Measurements from ENCODE around the gene C2orf72. TPM values are rescaled to one million over a fixed set of nuclear protein-coding genes. Genes with fewer than 3 reads are reported as not detected.

The C2orf72 gene
- total RNA-seq, 1 experiment from 2014 or later: not detected

DNA sequence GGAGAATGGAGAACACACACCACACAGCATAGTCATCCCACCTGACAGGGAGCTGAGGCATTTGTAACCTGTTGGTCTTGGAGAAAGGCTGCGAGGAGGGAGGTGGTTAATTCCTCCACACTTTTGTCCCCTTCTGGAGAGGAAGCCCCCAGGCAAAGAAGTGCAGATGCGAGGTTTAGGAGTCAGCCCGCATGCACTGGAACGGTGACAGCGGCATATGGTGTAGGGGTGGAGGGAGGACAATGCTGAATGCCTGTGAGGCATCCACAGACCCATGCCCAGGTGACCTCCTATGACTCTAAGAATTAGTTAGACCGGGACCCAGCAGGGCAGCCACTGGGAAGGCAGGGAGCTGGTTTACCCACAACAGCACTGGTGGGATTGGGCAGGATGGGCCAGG, 29.2 kb upstream of the C2orf72 start:
- H3K27ac ChIP-seq (ENCODE audit: low read length): no peak overlapping the region
- H3K9ac ChIP-seq (ENCODE audit: low read length): no peak overlapping the region
- no peak overlapping the region for H2AFZ ChIP-seq (ENCODE audit: low read length)
- DNase-seq: no peak
- H3K4me2 ChIP-seq (ENCODE audit: low read depth, low read length, poor library complexity, severe bottlenecking): no peak overlapping the region
- no peaks in the 10 kb centered on the region for H3K79me2 ChIP-seq (ENCODE audit: low read length)
- H3K9me3 ChIP-seq (ENCODE audit: low read length): no peaks in the 10 kb centered on the region
- no peak overlapping the region for H3K4me3 ChIP-seq (ENCODE audit: low read length)
- H3K27me3 ChIP-seq (ENCODE audit: low read length): no peaks in the 10 kb centered on the region
- H3K4me1 ChIP-seq (ENCODE audit: low read length): no peaks in the 10 kb centered on the region
- H4K20me1 ChIP-seq (ENCODE audit: insufficient read depth, low read depth, low read length): no peaks in the 10 kb centered on the region
- H3K36me3 ChIP-seq (ENCODE audit: insufficient read depth, low read length): no peaks in the 10 kb centered on the region
- H3K9me2 ChIP-seq (replicated peaks; ENCODE audit: insufficient read depth, low read length): no peaks in the 10 kb centered on the region

DNA sequence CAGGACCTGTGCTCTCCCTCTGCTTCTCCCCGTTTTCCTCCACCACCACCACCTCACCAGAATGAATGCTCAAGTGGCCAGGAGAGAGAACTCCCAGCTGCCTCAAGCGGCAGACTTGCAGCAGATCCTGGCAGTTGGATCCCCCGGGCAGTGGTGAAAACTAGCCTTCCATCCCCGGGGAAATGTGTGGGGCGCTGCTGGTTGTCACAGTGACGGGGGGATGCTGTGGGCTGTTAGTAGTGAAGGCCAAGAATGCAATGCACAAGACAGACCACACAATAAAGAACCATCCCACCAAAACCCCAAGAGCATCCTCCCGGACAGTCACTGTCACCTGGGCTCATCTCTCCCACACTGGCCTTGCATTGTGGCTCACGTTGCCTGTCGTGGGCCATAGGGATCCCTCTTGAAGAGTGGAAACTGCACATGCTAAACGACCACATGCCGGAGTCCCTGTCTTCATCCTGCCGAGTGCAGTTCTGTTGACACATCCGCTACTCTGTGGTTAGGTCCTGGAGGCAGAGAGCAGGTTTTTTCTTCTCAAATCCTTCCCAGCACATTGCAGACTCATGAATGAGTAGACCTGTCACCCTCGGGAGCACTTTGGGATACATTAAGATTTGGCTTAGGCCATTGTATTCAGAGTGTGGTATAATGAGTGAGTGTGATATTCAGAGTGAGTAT, 27.9 kb upstream of the C2orf72 start:
- no peaks in the 10 kb centered on the region for H3K9me3 ChIP-seq (ENCODE audit: low read length)
- no peaks in the 10 kb centered on the region for H3K36me3 ChIP-seq (ENCODE audit: insufficient read depth, low read length)
- no peak overlapping the region for H3K4me2 ChIP-seq (ENCODE audit: low read depth, low read length, poor library complexity, severe bottlenecking)
- no peaks in the 10 kb centered on the region for H3K4me1 ChIP-seq (ENCODE audit: low read length)
- no peak overlapping the region for H3K27ac ChIP-seq (ENCODE audit: low read length)
- no peaks in the 10 kb centered on the region for H4K20me1 ChIP-seq (ENCODE audit: insufficient read depth, low read depth, low read length)
- no peaks in the 10 kb centered on the region for H3K9me2 ChIP-seq (replicated peaks; ENCODE audit: insufficient read depth, low read length)
- H3K4me3 ChIP-seq (ENCODE audit: low read length): no peak overlapping the region
- DNase-seq: no peak
- no peaks in the 10 kb centered on the region for H3K27me3 ChIP-seq (ENCODE audit: low read length)
- no peak overlapping the region for H3K9ac ChIP-seq (ENCODE audit: low read length)
- H3K79me2 ChIP-seq (ENCODE audit: low read length): no peaks in the 10 kb centered on the region
- H2AFZ ChIP-seq (ENCODE audit: low read length): no peak overlapping the region

DNA sequence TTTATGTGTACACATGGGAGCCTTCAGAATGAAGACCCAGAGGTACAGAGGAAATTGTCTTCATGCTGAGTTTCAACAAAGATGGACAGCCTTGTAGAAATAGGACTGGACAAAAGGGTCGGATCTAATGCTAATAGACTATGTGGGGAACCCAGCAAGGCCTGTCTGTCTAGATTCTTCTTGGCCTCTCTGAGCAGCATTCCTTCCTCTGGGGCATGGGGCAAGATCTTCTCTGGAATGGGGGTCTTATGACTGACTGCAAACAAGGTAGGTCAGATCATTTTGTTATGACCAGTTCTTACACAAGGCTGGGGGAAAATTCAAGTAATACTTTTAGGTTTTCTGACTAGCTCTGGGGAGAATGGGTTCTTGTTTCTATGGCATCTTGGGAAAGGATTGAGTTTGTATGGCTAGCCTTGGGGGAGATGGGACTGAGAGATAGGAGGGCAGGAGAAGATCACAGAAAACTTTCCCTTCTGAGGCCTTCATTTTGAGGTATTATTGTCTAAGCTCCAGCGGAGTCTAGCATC, 27.1 kb upstream of the C2orf72 start:
- Histone ChIP-seq H3K27ac (ENCODE audit: low read length) (no peak overlapping the region), H3K9me3 (ENCODE audit: low read length) (no peaks in the 10 kb centered on the region), H3K4me3 (ENCODE audit: low read length) (no peak overlapping the region), H3K36me3 (ENCODE audit: insufficient read depth, low read length) (no peaks in the 10 kb centered on the region), H3K4me2 (ENCODE audit: low read depth, low read length, poor library complexity, severe bottlenecking) (no peak overlapping the region), H3K27me3 (ENCODE audit: low read length) (no peaks in the 10 kb centered on the region), H3K79me2 (ENCODE audit: low read length) (no peaks in the 10 kb centered on the region), H4K20me1 (ENCODE audit: insufficient read depth, low read depth, low read length) (no peaks in the 10 kb centered on the region), H3K9ac (ENCODE audit: low read length) (no peak overlapping the region), H3K9me2 (replicated peaks; ENCODE audit: insufficient read depth, low read length) (no peaks in the 10 kb centered on the region), H3K4me1 (ENCODE audit: low read length) (no peaks in the 10 kb centered on the region), H2AFZ (ENCODE audit: low read length) (no peak overlapping the region)
- no peak for DNase-seq

DNA sequence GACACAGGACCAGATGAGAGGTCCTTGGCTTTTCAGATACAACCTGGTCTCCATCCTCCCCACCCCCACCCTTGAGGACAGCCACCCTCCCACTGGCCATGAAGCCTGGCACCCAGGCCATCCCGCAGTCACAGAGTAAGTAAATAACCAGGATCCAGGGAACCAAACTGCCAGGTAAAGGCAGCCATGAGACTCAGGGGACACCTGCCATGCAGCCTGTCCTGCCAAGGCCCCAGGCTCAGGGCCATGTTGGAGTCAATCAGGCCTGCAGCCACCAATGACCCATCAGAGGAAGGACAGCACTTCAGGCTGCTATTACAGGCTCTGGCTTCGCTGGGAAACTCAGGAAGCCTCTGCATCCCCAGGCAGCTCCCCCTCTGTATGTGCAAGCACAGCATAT, 25.8 kb upstream of the C2orf72 start:
- no peak overlapping the region for H3K9ac ChIP-seq (ENCODE audit: low read length)
- H3K27me3 ChIP-seq (ENCODE audit: low read length): no peaks in the 10 kb centered on the region
- H3K4me2 ChIP-seq (ENCODE audit: low read depth, low read length, poor library complexity, severe bottlenecking): no peak overlapping the region
- no peak overlapping the region for H3K4me3 ChIP-seq (ENCODE audit: low read length)
- H3K79me2 ChIP-seq (ENCODE audit: low read length): no peaks in the 10 kb centered on the region
- no peaks in the 10 kb centered on the region for H3K4me1 ChIP-seq (ENCODE audit: low read length)
- DNase-seq: no peak
- H3K9me3 ChIP-seq (ENCODE audit: low read length): no peaks in the 10 kb centered on the region
- H3K36me3 ChIP-seq (ENCODE audit: insufficient read depth, low read length): no peaks in the 10 kb centered on the region
- no peaks in the 10 kb centered on the region for H4K20me1 ChIP-seq (ENCODE audit: insufficient read depth, low read depth, low read length)
- H2AFZ ChIP-seq (ENCODE audit: low read length): no peak overlapping the region
- no peak overlapping the region for H3K27ac ChIP-seq (ENCODE audit: low read length)
- no peaks in the 10 kb centered on the region for H3K9me2 ChIP-seq (replicated peaks; ENCODE audit: insufficient read depth, low read length)

DNA sequence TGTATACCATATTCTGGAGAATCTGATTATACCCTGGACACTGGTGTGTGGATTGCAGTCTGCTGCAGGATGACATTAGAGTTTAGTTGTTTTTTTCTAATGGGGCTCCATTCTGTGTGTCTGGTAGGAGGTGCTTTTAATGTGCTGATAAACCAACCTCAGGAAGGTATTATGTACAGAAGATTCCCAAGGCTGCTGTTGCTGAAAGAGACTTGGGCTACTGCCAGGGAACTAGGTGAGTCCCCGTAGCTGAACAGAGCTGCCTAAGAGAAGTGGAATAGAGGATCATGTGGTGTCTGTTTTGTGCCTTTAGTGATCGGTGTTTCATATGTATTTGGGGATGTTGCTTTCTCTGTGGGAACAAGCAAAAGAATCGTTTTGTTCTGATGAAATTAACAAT, 24.9 kb upstream of the C2orf72 start:
- H3K4me3 ChIP-seq (ENCODE audit: low read length): no peak overlapping the region
- H3K27ac ChIP-seq (ENCODE audit: low read length): no peak overlapping the region
- no peaks in the 10 kb centered on the region; the same call in 1 of the 2 replicates for H3K4me1 ChIP-seq (ENCODE audit: low read length)
- no peaks in the 10 kb centered on the region for H4K20me1 ChIP-seq (ENCODE audit: insufficient read depth, low read depth, low read length)
- no peak for DNase-seq
- no peaks in the 10 kb centered on the region for H3K9me3 ChIP-seq (ENCODE audit: low read length)
- no peaks in the 10 kb centered on the region for H3K79me2 ChIP-seq (ENCODE audit: low read length)
- H3K4me2 ChIP-seq (ENCODE audit: low read depth, low read length, poor library complexity, severe bottlenecking): no peak overlapping the region
- H3K9me2 ChIP-seq (replicated peaks; ENCODE audit: insufficient read depth, low read length): no peaks in the 10 kb centered on the region
- no peak overlapping the region for H2AFZ ChIP-seq (ENCODE audit: low read length)
- no peaks in the 10 kb centered on the region for H3K36me3 ChIP-seq (ENCODE audit: insufficient read depth, low read length)
- H3K9ac ChIP-seq (ENCODE audit: low read length): no peak overlapping the region
- H3K27me3 ChIP-seq (ENCODE audit: low read length): no peaks in the 10 kb centered on the region

DNA sequence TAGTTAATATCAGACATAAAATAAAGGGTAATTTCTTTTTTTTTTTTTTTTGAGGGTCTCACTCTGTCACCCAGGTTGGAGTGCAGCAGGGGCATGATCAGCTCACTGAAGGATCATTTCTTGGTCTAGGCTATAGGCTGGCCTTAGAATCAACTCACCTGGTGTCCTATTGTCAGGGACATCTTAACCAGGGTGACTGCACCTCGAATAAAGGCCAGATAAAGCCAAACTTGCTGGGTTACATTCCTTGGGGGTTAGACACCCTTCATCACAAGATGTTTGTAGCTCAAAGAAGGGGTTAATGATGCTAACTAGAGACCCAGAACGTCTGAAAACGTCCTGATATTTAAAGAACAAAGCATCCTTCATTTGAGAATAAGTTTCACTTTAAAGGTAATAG, 23.5 kb upstream of the C2orf72 start:
- Histone ChIP-seq H2AFZ (ENCODE audit: low read length) (no peak overlapping the region), H3K4me1 (ENCODE audit: low read length) (no peaks in the 10 kb centered on the region; the same call in 1 of the 2 replicates), H3K27me3 (ENCODE audit: low read length) (no peaks in the 10 kb centered on the region), H3K9me2 (replicated peaks; ENCODE audit: insufficient read depth, low read length) (no peaks in the 10 kb centered on the region), H3K4me3 (ENCODE audit: low read length) (no peak overlapping the region), H3K27ac (ENCODE audit: low read length) (no peak overlapping the region), H3K4me2 (ENCODE audit: low read depth, low read length, poor library complexity, severe bottlenecking) (no peak overlapping the region), H3K36me3 (ENCODE audit: insufficient read depth, low read length) (no peaks in the 10 kb centered on the region), H3K9me3 (ENCODE audit: low read length) (no peaks in the 10 kb centered on the region), H3K9ac (ENCODE audit: low read length) (no peak overlapping the region), H3K79me2 (ENCODE audit: low read length) (no peaks in the 10 kb centered on the region), H4K20me1 (ENCODE audit: insufficient read depth, low read depth, low read length) (no peaks in the 10 kb centered on the region)
- DNase-seq: no peak

DNA sequence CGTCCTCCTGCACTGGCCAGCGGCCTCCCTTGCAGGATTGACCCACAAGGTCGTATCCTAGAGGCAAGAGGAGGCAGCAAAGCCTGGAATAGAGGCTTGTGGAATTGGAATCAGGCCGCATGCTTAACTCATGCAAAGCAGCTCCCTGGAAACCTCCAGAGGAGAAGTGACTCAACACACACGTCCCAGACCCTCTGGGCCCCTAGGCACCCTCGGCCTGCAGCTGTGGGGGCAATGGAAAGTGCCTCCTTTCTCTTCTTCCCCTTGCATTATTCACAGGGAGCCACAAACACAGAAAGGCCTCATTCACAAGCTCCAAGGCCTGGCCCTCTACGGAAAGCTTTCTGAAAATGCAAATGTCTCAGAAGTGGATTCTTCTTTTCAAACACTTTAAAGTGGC, 21.8 kb upstream of the C2orf72 start:
- Histone ChIP-seq H3K4me2 (ENCODE audit: low read depth, low read length, poor library complexity, severe bottlenecking) (no peak overlapping the region), H3K4me3 (ENCODE audit: low read length) (no peak overlapping the region), H3K27ac (ENCODE audit: low read length) (no peak overlapping the region), H3K9ac (ENCODE audit: low read length) (no peak overlapping the region), H3K9me2 (replicated peaks; ENCODE audit: insufficient read depth, low read length) (no peaks in the 10 kb centered on the region), H3K4me1 (ENCODE audit: low read length) (no peaks in the 10 kb centered on the region; the same call in 1 of the 2 replicates), H3K27me3 (ENCODE audit: low read length) (no peaks in the 10 kb centered on the region), H3K9me3 (ENCODE audit: low read length) (no peaks in the 10 kb centered on the region), H4K20me1 (ENCODE audit: insufficient read depth, low read depth, low read length) (no peaks in the 10 kb centered on the region), H3K36me3 (ENCODE audit: insufficient read depth, low read length) (no peaks in the 10 kb centered on the region), H3K79me2 (ENCODE audit: low read length) (no peaks in the 10 kb centered on the region), H2AFZ (ENCODE audit: low read length) (no peak overlapping the region)
- DNase-seq: no peak

DNA sequence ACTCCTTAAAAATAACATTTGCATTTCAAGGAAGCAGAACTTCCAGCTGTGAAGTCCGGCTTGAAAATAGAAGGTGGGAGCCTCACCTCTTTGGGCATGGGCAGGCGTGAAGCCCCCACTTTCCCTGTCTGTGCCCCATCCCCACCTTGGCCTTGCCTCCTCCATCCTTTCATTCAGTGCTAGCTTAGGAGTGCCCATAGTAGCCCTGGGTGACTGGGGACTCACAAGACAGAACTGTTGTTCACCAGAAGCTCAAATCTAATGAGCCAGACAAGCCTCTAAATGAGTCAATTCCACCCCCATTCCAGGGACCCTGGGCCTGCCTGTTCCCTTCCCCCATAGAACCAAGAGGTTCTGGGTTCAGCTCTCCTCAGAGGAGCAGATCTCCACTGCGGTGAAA, 21.4 kb upstream of the C2orf72 start:
- Histone ChIP-seq H3K27me3 (ENCODE audit: low read length) (no peaks in the 10 kb centered on the region), H3K9ac (ENCODE audit: low read length) (no peak overlapping the region), H3K4me1 (ENCODE audit: low read length) (no peaks in the 10 kb centered on the region; the same call in 1 of the 2 replicates), H3K4me2 (ENCODE audit: low read depth, low read length, poor library complexity, severe bottlenecking) (no peak overlapping the region), H3K9me2 (replicated peaks; ENCODE audit: insufficient read depth, low read length) (no peaks in the 10 kb centered on the region), H3K4me3 (ENCODE audit: low read length) (no peak overlapping the region), H3K9me3 (ENCODE audit: low read length) (no peaks in the 10 kb centered on the region), H3K79me2 (ENCODE audit: low read length) (no peaks in the 10 kb centered on the region), H3K36me3 (ENCODE audit: insufficient read depth, low read length) (no peaks in the 10 kb centered on the region), H2AFZ (ENCODE audit: low read length) (no peak overlapping the region), H3K27ac (ENCODE audit: low read length) (no peak overlapping the region), H4K20me1 (ENCODE audit: insufficient read depth, low read depth, low read length) (no peaks in the 10 kb centered on the region)
- no peak for DNase-seq

Data from Karpas-422 (cell line).